ENCODE data around the gene TNRC6C.

Gene TNRC6C

GRCh38 chr17:78144147-78144719, 185.7 kb downstream of the TNRC6C start:
- ChIA-PET POLR2A (interaction anchor here (1.1 to 2.3 kb wide), 5 partner anchors 25 to 43 kb away, joined by 4 to 12 read pairs (median 6); partner anchors contain the start of genes AFMID and TK1), CTCF (interaction anchor here (0.6 to 1.6 kb wide), 12 partner anchors 11 to 218 kb away, joined by 3 to 8 read pairs (median 4); partner anchors contain the start of gene TK1)
- TF ChIP-seq, protein P1, sequence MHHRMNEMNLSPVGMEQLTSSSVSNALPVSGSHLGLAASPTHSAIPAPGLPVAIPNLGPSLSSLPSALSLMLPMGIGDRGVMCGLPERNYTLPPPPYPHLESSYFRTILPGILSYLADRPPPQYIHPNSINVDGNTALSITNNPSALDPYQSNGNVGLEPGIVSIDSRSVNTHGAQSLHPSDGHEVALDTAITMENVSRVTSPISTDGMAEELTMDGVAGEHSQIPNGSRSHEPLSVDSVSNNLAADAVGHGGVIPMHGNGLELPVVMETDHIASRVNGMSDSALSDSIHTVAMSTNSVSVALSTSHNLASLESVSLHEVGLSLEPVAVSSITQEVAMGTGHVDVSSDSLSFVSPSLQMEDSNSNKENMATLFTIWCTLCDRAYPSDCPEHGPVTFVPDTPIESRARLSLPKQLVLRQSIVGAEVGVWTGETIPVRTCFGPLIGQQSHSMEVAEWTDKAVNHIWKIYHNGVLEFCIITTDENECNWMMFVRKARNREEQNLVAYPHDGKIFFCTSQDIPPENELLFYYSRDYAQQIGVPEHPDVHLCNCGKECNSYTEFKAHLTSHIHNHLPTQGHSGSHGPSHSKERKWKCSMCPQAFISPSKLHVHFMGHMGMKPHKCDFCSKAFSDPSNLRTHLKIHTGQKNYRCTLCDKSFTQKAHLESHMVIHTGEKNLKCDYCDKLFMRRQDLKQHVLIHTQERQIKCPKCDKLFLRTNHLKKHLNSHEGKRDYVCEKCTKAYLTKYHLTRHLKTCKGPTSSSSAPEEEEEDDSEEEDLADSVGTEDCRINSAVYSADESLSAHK (tag by site-specific recombination; IDR thresholded peaks at IDR 0.05): peak; percentile 92
- peak; percentile 43; the same call in 1 of the 2 replicates for TF ChIP-seq IKZF3 (tag by site-specific recombination; IDR thresholded peaks at IDR 0.05)
- no peak for TF ChIP-seq ZNF324 (tag by site-specific recombination; IDR thresholded peaks at IDR 0.05)
- peak; percentile 57 for TF ChIP-seq ZBTB48 (tag by site-specific recombination; IDR thresholded peaks at IDR 0.05)
- 0 out of 2 replicates have a peak, but pooled peaks have one; percentile 19 for TF ChIP-seq CTCF (tag by site-specific recombination; IDR thresholded peaks at IDR 0.05)
- peak; percentile 25; the same call in 1 of the 2 replicates for TF ChIP-seq PATZ1 (tag by site-specific recombination; IDR thresholded peaks at IDR 0.05)
- TF ChIP-seq GLIS1 (tag by site-specific recombination; IDR thresholded peaks at IDR 0.05): peak; percentile 41; the same call in 1 of the 2 replicates
- no peak for TF ChIP-seq ZNF426 (tag by site-specific recombination; IDR thresholded peaks at IDR 0.05)
- TF ChIP-seq, protein P2, sequence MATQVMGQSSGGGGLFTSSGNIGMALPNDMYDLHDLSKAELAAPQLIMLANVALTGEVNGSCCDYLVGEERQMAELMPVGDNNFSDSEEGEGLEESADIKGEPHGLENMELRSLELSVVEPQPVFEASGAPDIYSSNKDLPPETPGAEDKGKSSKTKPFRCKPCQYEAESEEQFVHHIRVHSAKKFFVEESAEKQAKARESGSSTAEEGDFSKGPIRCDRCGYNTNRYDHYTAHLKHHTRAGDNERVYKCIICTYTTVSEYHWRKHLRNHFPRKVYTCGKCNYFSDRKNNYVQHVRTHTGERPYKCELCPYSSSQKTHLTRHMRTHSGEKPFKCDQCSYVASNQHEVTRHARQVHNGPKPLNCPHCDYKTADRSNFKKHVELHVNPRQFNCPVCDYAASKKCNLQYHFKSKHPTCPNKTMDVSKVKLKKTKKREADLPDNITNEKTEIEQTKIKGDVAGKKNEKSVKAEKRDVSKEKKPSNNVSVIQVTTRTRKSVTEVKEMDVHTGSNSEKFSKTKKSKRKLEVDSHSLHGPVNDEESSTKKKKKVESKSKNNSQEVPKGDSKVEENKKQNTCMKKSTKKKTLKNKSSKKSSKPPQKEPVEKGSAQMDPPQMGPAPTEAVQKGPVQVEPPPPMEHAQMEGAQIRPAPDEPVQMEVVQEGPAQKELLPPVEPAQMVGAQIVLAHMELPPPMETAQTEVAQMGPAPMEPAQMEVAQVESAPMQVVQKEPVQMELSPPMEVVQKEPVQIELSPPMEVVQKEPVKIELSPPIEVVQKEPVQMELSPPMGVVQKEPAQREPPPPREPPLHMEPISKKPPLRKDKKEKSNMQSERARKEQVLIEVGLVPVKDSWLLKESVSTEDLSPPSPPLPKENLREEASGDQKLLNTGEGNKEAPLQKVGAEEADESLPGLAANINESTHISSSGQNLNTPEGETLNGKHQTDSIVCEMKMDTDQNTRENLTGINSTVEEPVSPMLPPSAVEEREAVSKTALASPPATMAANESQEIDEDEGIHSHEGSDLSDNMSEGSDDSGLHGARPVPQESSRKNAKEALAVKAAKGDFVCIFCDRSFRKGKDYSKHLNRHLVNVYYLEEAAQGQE (tag by site-specific recombination; IDR thresholded peaks at IDR 0.05): peak; percentile 40; the same call in 1 of the 2 replicates
- TF ChIP-seq ZSCAN30 (tag by site-specific recombination; IDR thresholded peaks at IDR 0.05): peak; percentile 82
- H3K36me3 ChIP-seq (ENCODE audit: control insufficient read depth in 2 of 2, insufficient read depth in 1 of 2, low read length in 2 of 2): no peaks in the 10 kb centered on the region
- H3K27ac ChIP-seq (ENCODE audit: extremely low read depth, low read depth, low read length): no peak overlapping the region; the same call in 1 of the 2 replicates
- peaks cover 4% of the 10 kb centered on the region for H3K4me1 ChIP-seq (ENCODE audit: control insufficient read depth, insufficient read depth, low read length)
- no peaks in the 10 kb centered on the region for H3K9me3 ChIP-seq (ENCODE audit: control insufficient read depth, insufficient read depth, low read depth, low read length)
- H3K4me3 ChIP-seq (ENCODE audit: low read depth, low read length): no peak overlapping the region

GRCh38 chr17:78144736-78145641, 186.5 kb downstream of the TNRC6C start:
- H3K36me3 ChIP-seq (ENCODE audit: control insufficient read depth in 2 of 2, insufficient read depth in 1 of 2, low read length in 2 of 2): no peaks in the 10 kb centered on the region
- H3K9me3 ChIP-seq (ENCODE audit: control insufficient read depth, insufficient read depth, low read depth, low read length): no peaks in the 10 kb centered on the region
- ChIA-PET CTCF (interaction anchor here (0.6 to 1.6 kb wide), 8 partner anchors 18 to 827 kb away, joined by 3 to 5 read pairs (median 4); partner anchors contain the start of gene TK1), POLR2A (interaction anchor here (1.1 to 2.3 kb wide), 5 partner anchors 25 to 42 kb away, joined by 4 to 12 read pairs (median 6); partner anchors contain the start of genes AFMID and TK1)
- H3K4me1 ChIP-seq (ENCODE audit: control insufficient read depth, insufficient read depth, low read length): peaks cover 4% of the 10 kb centered on the region
- H3K4me3 ChIP-seq (ENCODE audit: low read depth, low read length): no peak overlapping the region
- no peak overlapping the region; the same call in 1 of the 2 replicates for H3K27ac ChIP-seq (ENCODE audit: extremely low read depth, low read depth, low read length)
- TF ChIP-seq SCRT1 (tag by site-specific recombination; IDR thresholded peaks at IDR 0.05; ENCODE audit: borderline replicate concordance) (no peak), ZNF155 (tag by site-specific recombination; IDR thresholded peaks at IDR 0.05) (no peak), ZNF274 (IDR thresholded peaks at IDR 0.05; ENCODE audit: low read length) (no peak), ZNF274 (tag by site-specific recombination; IDR thresholded peaks at IDR 0.05; ENCODE audit: borderline replicate concordance) (no peak), ZNF600 (tag by site-specific recombination; IDR thresholded peaks at IDR 0.05) (peak; percentile 12; the same call in 1 of the 2 replicates), ZFP69B (tag by site-specific recombination; IDR thresholded peaks at IDR 0.05) (no peak), ZNF707 (tag by site-specific recombination; IDR thresholded peaks at IDR 0.05) (no peak), SCRT2 (tag by site-specific recombination; IDR thresholded peaks at IDR 0.05) (peak; percentile 90), ZBTB17 (tag by site-specific recombination; IDR thresholded peaks at IDR 0.05) (peak; percentile 21; the same call in 1 of the 2 replicates), ZNF391 (tag by site-specific recombination; IDR thresholded peaks at IDR 0.05; ENCODE audit: borderline replicate concordance, low read depth) (no peak)

Measured in HEK293 (cell line).